Left ventricle myocardium inferior (tissue), 1 donor: ENCODE data around the gene ODAD3. TPM values are rescaled to one million over a fixed set of nuclear protein-coding genes. Genes with fewer than 3 reads are reported as not detected.

Experiments used
- DNase-seq: peaks from one replicate; pipeline ENCODE4 v3.0.0-alpha.2; 2020
- H3K27ac ChIP-seq: fragments of 200-600 bp; replicated peaks from 2 replicates; pipeline ENCODE4 v1.8.0; 2021
- H3K27me3 ChIP-seq: fragments of 200-600 bp; 2 replicates; pipeline ENCODE4 v1.8.0; 2021; ENCODE audit warnings: low read depth
- H3K36me3 ChIP-seq: fragments of 200-600 bp; 2 replicates; pipeline ENCODE4 v1.8.0; 2021
- H3K4me1 ChIP-seq: fragments of 200-600 bp; 2 replicates; pipeline ENCODE4 v1.8.0; 2021
- H3K4me3 ChIP-seq: fragments of 200-600 bp; 2 replicates; pipeline ENCODE4 v1.8.0; 2021; ENCODE audit warnings: mild to moderate bottlenecking, moderate library complexity
- H3K9me3 ChIP-seq: fragments of 200-600 bp; replicated peaks from 2 replicates; pipeline ENCODE4 v1.8.0; 2021
- CTCF ChIP-seq: fragments of 200-600 bp; IDR thresholded peaks from 2 replicates; pipeline ENCODE4 v1.8.0; 2021; ENCODE audit warnings: antibody characterized with exemption, mild to moderate bottlenecking, borderline replicate concordance
- intact Hi-C: fragments of 100-400 bp; cut with micrococcal nuclease; formaldehyde crosslinking; loops from one replicate; pipeline ENCODE4 v1.11.0; 2022
- total RNA-seq: library from RNA; stranded (reverse); fragmentation: NEBNext Ultra II Directional; extraction: Animal tissue kit (Norgen Biotek cat#: 25700); gene quantifications from one replicate; pipeline ENCODE4 v1.2.1, GENCODE V29; 2021
- donor health status: DM: no; HTN: yes; CAD: no; lungs with severe emphysema.

The ODAD3 gene
- total RNA-seq, 1 donor from 2014 or later, result 0.77 TPM

DNA sequence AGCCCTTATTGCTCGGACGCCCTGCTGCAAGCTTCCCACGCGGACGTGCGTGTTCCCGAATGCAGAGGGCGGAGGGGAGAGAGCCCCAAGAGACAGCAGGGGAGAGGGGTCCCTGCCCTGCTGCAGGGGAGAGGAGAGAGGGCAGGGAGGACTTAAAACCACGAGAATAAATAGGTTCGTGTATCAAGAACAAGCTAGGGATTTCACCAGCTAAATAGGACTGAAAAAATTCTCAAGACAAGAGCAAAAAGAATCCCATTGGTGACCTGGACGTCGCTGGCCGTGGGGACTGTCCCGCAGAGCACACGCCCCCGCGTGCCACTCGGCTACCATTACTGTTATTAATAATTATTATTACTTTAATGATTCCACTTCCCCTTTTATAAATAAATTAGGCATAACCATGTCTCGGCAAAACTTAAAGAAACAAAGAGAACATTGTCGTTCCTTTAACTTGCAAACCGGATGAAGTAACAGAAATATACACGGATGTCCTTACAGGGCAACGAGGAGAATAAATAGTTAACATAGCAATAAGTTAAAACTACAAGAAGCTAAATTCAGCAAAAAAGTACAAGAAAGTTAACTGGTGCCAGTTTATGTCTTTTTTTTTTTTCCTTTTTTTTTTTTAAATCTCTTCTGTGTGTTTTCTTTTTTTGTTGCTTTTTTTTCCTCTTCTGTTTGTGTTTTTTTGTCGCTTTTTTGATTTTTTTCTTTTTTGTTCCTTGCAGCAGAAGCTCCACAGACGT is 17.1 kb upstream of the ODAD3 start:
- no peak for TF ChIP-seq CTCF
- Histone ChIP-seq H3K27me3 (peaks cover 38% of the 10 kb centered on the region), H3K4me1 (no peaks in the 10 kb centered on the region), H3K9me3 (no peaks in the 10 kb centered on the region), H3K4me3 (peak overlapping the region; percentile 23), H3K27ac (peak overlapping the region; percentile 61), H3K36me3 (peaks cover 36% of the 10 kb centered on the region)
- intact Hi-C loops, result no loop called here
- no peak for DNase-seq

- peaks cover 31% of the 10 kb centered on the region for H3K27me3 ChIP-seq
- H3K27ac ChIP-seq, result peak overlapping the region; percentile 61
- H3K9me3 ChIP-seq, result no peaks in the 10 kb centered on the region
- TF ChIP-seq CTCF, result no peak
- no peaks in the 10 kb centered on the region for H3K4me1 ChIP-seq
- H3K36me3 ChIP-seq, result peaks cover 39% of the 10 kb centered on the region
- H3K4me3 ChIP-seq, result peak overlapping the region; percentile 23
- no peak for DNase-seq
- intact Hi-C loops, result no loop called here
Observed at GRCh38 chr19:11451327-11451870, 16.5 kb upstream of the ODAD3 start.

- H3K4me1 ChIP-seq, result no peaks in the 10 kb centered on the region
- H3K9me3 ChIP-seq, result no peaks in the 10 kb centered on the region
- peak overlapping the region; percentile 23 for H3K27ac ChIP-seq
- H3K4me3 ChIP-seq, result no peak overlapping the region
- no peak for DNase-seq
- TF ChIP-seq CTCF, result no peak
- H3K36me3 ChIP-seq, result peaks cover 45% of the 10 kb centered on the region
- H3K27me3 ChIP-seq, result peaks cover 27% of the 10 kb centered on the region
- intact Hi-C loops, result no loop called here
Observed at GRCh38 chr19:11450570-11451326, 15.8 kb upstream of the ODAD3 start.

DNA sequence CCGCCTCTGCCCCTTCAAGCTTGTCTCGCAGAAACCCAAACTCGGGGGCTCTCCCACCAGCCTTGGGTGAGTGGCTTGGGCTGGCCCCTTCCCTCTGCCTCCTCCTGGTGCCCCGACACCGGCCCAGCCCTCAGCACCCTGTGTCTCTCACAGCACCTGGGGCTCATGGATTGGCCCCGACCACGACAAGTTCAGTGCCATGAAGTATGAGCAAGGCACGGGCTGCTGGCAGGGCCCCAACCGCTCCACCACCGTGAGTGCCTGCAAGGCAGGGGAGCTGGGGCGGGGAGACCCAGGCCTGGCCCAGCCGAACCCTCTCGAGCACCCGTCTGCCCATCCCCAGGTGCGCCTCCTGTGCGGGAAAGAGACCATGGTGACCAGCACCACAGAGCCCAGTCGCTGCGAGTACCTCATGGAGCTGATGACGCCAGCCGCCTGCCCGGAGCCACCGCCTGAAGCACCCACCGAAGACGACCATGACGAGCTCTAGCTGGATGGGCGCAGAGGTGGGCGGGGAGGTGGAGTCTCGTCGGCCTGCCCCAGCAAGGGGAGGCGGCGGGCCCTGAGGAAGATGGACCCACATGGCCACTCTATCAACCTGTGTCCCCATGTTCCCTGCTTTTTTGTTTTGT is 14.1 kb upstream of the ODAD3 start:
- H3K36me3 ChIP-seq, result peaks cover 62% of the 10 kb centered on the region
- H3K4me1 ChIP-seq, result peaks cover 11% of the 10 kb centered on the region
- H3K27me3 ChIP-seq, result peaks cover 25% of the 10 kb centered on the region
- H3K27ac ChIP-seq, result no peak overlapping the region
- no peak overlapping the region for H3K4me3 ChIP-seq
- no peak for DNase-seq
- intact Hi-C loops, result no loop called here
- TF ChIP-seq CTCF, result no peak
- no peaks in the 10 kb centered on the region for H3K9me3 ChIP-seq

DNA sequence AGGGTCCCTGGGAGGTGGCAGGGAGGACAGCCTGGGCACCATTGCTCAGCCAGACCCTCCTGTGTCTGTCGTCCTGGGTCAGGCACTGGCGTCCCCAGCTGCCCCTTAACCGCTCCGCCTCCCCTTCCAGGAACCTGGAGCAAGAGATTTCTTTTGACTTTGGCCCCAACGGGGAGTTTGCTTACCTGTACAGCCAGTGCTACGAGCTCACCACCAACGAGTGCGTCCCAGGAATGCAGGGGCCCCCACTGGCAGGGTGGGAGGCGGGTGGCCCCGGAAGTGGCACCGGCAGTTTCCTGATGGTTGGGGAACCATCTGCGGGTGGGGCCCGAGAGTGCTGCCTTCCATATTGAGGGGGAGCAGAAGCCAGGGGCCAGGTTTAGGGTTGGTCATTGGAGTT is 13.5 kb upstream of the ODAD3 start:
- no peak overlapping the region for H3K4me3 ChIP-seq
- H3K36me3 ChIP-seq, result peaks cover 68% of the 10 kb centered on the region
- no peak for DNase-seq
- H3K27ac ChIP-seq, result no peak overlapping the region
- intact Hi-C loops, result no loop called here
- no peak for TF ChIP-seq CTCF
- peaks cover 20% of the 10 kb centered on the region for H3K27me3 ChIP-seq
- no peaks in the 10 kb centered on the region for H3K9me3 ChIP-seq
- H3K4me1 ChIP-seq, result peaks cover 18% of the 10 kb centered on the region
